SIG-M5 (cell line): ENCODE results near the gene BIN1.

Experiments used
- DNase-seq: peaks from one replicate; lab custom pipeline; 2025; lab: John Stamatoyannopoulos, UW

BIN1 gene

GRCh38 chr2:127075821-127076220, 31.1 kb downstream of the BIN1 start:
- DNase-seq: no peak

GRCh38 chr2:127074936-127075335, 32.0 kb downstream of the BIN1 start:
- no peak for DNase-seq

- no peak for DNase-seq
These were observed 32.6 kb downstream of the BIN1 start for GRCh38 chr2:127074358-127074757.

GRCh38 chr2:127072970-127073369, 34.0 kb downstream of the BIN1 start:
- no peak for DNase-seq

- no peak for DNase-seq
These were observed 34.6 kb downstream of the BIN1 start for GRCh38 chr2:127072396-127072795.

GRCh38 chr2:127071901-127072328, 35.0 kb downstream of the BIN1 start:
- no peak for DNase-seq

GRCh38 chr2:127070221-127070620, 36.7 kb downstream of the BIN1 start:
- DNase-seq: no peak

GRCh38 chr2:127069536-127069935, 37.4 kb downstream of the BIN1 start:
- DNase-seq: no peak

GRCh38 chr2:127069003-127069402, 38.0 kb downstream of the BIN1 start:
- DNase-seq: no peak

- no peak for DNase-seq
These were observed 38.6 kb downstream of the BIN1 start for GRCh38 chr2:127068351-127068741.

- DNase-seq: no peak
These were observed 39.2 kb downstream of the BIN1 start for GRCh38 chr2:127067620-127068350.

GRCh38 chr2:127066942-127067341, 40.0 kb downstream of the BIN1 start:
- no peak for DNase-seq

- no peak for DNase-seq
These were observed 41.0 kb downstream of the BIN1 start for GRCh38 chr2:127065940-127066318.

- no peak for DNase-seq
These were observed 41.5 kb downstream of the BIN1 start for GRCh38 chr2:127065299-127065939.

- peak; percentile 49 for DNase-seq
These were observed 42.2 kb downstream of the BIN1 start for GRCh38 chr2:127064642-127065250.

GRCh38 chr2:127063701-127064590, 43.0 kb downstream of the BIN1 start:
- DNase-seq: no peak

GRCh38 chr2:127061375-127062273, 45.3 kb downstream of the BIN1 start:
- DNase-seq: no peak

GRCh38 chr2:127060264-127060945, 46.5 kb downstream of the BIN1 start:
- DNase-seq: no peak

- DNase-seq: no peak
These were observed 47.4 kb downstream of the BIN1 start for GRCh38 chr2:127059559-127059958.

- no peak for DNase-seq
These were observed 48.1 kb downstream of the BIN1 start for GRCh38 chr2:127058954-127059252.
